Breast epithelium (tissue), 4 donors: ENCODE data around the gene MDC1. TPM values are rescaled to one million over a fixed set of nuclear protein-coding genes. Genes with fewer than 3 reads are reported as not detected.

Source experiments
- DNase-seq, 2 donors: peaks; one replicate each; pipeline ENCODE4 v3.0.0-alpha.2; 2019; ENCODE audit warnings: low spot score in 2 of 2
- H3K27ac ChIP-seq, 2 donors: fragments of 200-600 bp; sonication (generic) in 1 of 2; one replicate each; pipeline ENCODE4 v1.5.1; 2016 to 2019; ENCODE audit warnings: mild to moderate bottlenecking in 1 of 2
- H3K27me3 ChIP-seq, 2 donors: fragments of 200-600 bp; sonication (generic) in 1 of 2; one replicate each; pipeline versions ENCODE4 v1.5.1 to v1.6.0; 2017 to 2019; ENCODE audit warnings: control low read depth in 1 of 2, mild to moderate bottlenecking in 1 of 2
- H3K36me3 ChIP-seq: fragments of 200-600 bp; one replicate; pipeline ENCODE4 v1.5.1; 2019
- H3K4me1 ChIP-seq, 2 donors: fragments of 200-600 bp; sonication (generic); one replicate each; pipeline ENCODE4 v1.5.1; 2016 to 2019; ENCODE audit warnings: control low read depth in 1 of 2
- H3K4me3 ChIP-seq, 3 donors: fragments of 200-600 bp; sonication (generic); 1 replicate in 2 of 3; 2 replicates in 1 of 3; pipeline ENCODE4 v1.5.1; 2016 to 2019; ENCODE audit warnings: mild to moderate bottlenecking in 3 of 3, moderate library complexity in 2 of 3
- H3K9me3 ChIP-seq, 2 donors: fragments of 200-600 bp; sonication (generic) in 1 of 2; one replicate each; pipeline ENCODE4 v1.5.1; 2016 to 2019; ENCODE audit warnings: control low read depth in 1 of 2
- POLR2A ChIP-seq: fragments of 450-650 bp; IDR thresholded peaks from one replicate; pipeline ENCODE4 v1.6.1; 2016; ENCODE audit warnings: antibody characterized with exemption, mild to moderate bottlenecking, moderate library complexity
- POLR2AphosphoS5 ChIP-seq, 3 donors: sonication (generic); formaldehyde crosslinking; IDR thresholded peaks; one replicate each; pipeline ENCODE4 v1.6.1; 2017; ENCODE audit warnings: antibody characterized with exemption in 3 of 3
- intact Hi-C: fragments of 100-400 bp; cut with DNase I; formaldehyde crosslinking; loops from one replicate; pipeline ENCODE4 v1.15.1; 2023; ENCODE audit warnings: low total_unique reads
- total RNA-seq, 3 donors: library from RNA; depleted of rRNA; stranded (reverse); fragments of >200 nt; gene quantifications; one replicate each; pipeline ENCODE4 v1.1.0, GENCODE V29; 2016
- TF ChIP-seq, protein P1 (sequence below), 3 donors: fragments of 450-650 bp; IDR thresholded peaks; one replicate each; pipeline ENCODE4 v1.5.1; 2016 to 2017; ENCODE audit warnings: antibody characterized with exemption in 3 of 3, mild to moderate bottlenecking in 3 of 3, moderate library complexity in 3 of 3

Gene MDC1
- total RNA-seq, 3 donors from 2014 or later, result 8.5 to 14.9 (median 13.4) TPM

DNA sequence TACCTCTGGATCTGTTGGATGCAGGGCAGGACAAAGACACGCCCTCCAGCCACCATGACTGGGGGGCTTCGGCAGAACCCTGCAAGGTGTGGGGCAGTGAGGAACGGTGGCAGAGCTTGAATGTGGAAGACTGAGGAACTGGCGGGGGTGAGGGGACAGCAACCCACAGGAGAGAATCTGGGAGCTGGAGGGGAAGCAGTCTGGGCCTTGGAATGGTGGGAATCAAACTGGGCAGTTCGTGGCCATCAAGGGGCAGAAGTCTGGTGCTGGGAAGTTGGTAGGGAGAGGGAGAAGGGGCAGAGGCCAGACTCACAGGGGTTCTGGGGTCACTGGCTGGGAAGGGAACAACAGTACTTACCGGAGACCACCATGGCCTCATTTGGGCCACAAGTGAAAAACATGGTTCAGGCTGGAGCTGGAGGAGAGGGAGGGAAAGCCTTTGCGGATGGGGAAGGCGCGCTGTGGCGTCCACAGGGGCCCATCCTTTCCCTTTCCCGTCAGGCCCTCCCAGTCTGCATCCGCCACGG, 24.8 kb upstream of the MDC1 start:
- DNase-seq, result no peak
- intact Hi-C loops, result no loop called here
- Histone ChIP-seq H3K27ac (peak overlapping the region; percentile 97 to 99), H3K4me3 (peak overlapping the region; percentile 83 to 93 (median 86)), H3K9me3 (no peaks in the 10 kb centered on the region), H3K4me1 (peaks cover 4 to 28% of the 10 kb centered on the region in 2 donors), H3K27me3 (no peaks in the 10 kb centered on the region), H3K36me3 (no peaks in the 10 kb centered on the region)
- TF ChIP-seq POLR2A (no peak), POLR2AphosphoS5 (IDR thresholded peaks at IDR 0.05) (no peak)
- TF ChIP-seq, protein P1, sequence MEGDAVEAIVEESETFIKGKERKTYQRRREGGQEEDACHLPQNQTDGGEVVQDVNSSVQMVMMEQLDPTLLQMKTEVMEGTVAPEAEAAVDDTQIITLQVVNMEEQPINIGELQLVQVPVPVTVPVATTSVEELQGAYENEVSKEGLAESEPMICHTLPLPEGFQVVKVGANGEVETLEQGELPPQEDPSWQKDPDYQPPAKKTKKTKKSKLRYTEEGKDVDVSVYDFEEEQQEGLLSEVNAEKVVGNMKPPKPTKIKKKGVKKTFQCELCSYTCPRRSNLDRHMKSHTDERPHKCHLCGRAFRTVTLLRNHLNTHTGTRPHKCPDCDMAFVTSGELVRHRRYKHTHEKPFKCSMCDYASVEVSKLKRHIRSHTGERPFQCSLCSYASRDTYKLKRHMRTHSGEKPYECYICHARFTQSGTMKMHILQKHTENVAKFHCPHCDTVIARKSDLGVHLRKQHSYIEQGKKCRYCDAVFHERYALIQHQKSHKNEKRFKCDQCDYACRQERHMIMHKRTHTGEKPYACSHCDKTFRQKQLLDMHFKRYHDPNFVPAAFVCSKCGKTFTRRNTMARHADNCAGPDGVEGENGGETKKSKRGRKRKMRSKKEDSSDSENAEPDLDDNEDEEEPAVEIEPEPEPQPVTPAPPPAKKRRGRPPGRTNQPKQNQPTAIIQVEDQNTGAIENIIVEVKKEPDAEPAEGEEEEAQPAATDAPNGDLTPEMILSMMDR (IDR thresholded peaks at IDR 0.05), result no peak

DNA sequence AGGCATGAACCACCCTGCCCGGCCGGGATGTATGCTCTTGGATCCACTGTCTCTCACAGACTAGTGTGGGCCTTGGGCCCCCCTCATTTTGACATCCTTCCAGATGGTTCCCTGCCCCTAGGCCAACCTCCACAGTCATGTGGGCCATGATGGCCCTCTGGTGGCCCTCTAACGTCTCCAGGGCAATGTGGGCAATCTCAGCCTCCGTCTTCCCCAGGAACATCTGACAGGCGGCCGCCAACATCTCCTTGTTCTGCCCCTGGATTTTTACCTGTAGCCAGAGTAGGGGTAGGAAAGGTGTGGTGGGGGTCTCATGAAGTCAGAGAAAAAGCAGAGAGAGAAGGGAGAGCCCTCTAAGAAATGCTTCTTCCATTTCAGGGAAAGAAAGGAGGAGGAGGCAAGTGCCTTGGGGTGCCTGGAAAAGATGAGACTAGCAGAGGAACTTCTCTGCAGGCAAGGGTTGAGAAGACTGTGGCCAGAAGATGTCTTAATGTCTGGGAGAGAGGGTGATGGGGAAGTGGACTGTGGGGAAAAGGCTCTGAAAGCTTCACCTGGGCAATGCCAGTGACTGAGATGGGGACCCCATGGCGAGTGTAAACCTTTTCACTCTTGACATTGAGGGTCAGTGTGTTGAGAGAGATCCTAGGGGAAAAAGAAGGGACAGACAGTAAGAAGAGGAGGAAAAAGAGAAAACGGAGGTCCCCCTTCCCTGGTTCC, 24.1 kb upstream of the MDC1 start:
- TF ChIP-seq, protein P1 (IDR thresholded peaks at IDR 0.05), result no peak
- TF ChIP-seq POLR2A (no peak), POLR2AphosphoS5 (IDR thresholded peaks at IDR 0.05) (no peak)
- intact Hi-C loops, result no loop called here
- Histone ChIP-seq H3K4me1 (peaks cover 4 to 29% of the 10 kb centered on the region in 2 donors), H3K27ac (peak overlapping the region; percentile 97 to 99), H3K9me3 (no peaks in the 10 kb centered on the region), H3K4me3 (peak overlapping the region; percentile 83 to 93 (median 86)), H3K27me3 (no peaks in the 10 kb centered on the region), H3K36me3 (no peaks in the 10 kb centered on the region)
- DNase-seq, result no peak

DNA sequence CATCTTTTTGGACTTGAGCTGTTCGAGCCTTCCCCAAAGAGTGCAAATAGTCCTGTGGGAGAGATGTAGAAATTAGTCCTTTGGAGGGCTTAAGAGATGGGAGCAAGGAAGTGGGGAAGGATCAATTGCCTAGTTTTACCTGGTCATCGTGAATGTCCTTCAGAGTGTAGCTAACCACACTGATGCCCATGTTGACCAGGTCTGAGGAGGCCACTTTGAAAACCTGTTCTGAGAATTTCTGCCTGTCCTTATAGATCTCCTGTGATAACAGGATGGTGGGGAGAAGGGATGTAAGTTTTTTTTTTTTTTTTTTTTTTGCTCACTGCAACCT, 23.4 kb upstream of the MDC1 start:
- H3K9me3 ChIP-seq, result no peaks in the 10 kb centered on the region
- intact Hi-C loops, result no loop called here
- peaks cover 4 to 29% of the 10 kb centered on the region in 2 donors for H3K4me1 ChIP-seq
- H3K27ac ChIP-seq, result peak overlapping the region; percentile 5 to 99
- TF ChIP-seq POLR2A, result no peak
- H3K36me3 ChIP-seq, result no peaks in the 10 kb centered on the region
- H3K27me3 ChIP-seq, result no peaks in the 10 kb centered on the region
- DNase-seq, result no peak
- H3K4me3 ChIP-seq, result no peak overlapping the region

DNA sequence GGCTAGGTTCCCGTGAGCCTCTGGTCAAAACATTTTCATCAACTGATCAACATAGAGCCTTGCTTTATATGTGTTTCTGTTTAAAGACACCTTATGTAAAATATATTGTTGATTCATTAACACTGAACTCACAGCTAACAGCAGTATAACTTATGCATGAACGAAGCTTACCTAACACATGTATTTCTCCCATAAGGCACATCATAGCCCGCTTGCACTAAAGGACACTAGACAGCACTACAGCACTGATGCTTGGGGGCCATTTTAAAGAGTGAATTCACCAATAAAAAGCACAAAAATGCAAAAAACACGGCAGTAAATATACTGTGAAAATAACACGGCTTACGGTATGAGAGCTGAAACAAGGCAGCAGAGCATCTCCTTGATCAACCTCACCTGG, 21.5 kb upstream of the MDC1 start:
- no peaks in the 10 kb centered on the region for H3K36me3 ChIP-seq
- no peak for DNase-seq
- H3K27ac ChIP-seq, result no peak overlapping the region
- intact Hi-C loops, result no loop called here
- H3K4me1 ChIP-seq, result peaks cover 4 to 29% of the 10 kb centered on the region in 2 donors
- H3K9me3 ChIP-seq, result no peaks in the 10 kb centered on the region
- H3K27me3 ChIP-seq, result no peaks in the 10 kb centered on the region
- H3K4me3 ChIP-seq, result no peak overlapping the region
- TF ChIP-seq, protein P1 (IDR thresholded peaks at IDR 0.05), result no peak
- TF ChIP-seq POLR2A (no peak), POLR2AphosphoS5 (IDR thresholded peaks at IDR 0.05) (no peak)

DNA sequence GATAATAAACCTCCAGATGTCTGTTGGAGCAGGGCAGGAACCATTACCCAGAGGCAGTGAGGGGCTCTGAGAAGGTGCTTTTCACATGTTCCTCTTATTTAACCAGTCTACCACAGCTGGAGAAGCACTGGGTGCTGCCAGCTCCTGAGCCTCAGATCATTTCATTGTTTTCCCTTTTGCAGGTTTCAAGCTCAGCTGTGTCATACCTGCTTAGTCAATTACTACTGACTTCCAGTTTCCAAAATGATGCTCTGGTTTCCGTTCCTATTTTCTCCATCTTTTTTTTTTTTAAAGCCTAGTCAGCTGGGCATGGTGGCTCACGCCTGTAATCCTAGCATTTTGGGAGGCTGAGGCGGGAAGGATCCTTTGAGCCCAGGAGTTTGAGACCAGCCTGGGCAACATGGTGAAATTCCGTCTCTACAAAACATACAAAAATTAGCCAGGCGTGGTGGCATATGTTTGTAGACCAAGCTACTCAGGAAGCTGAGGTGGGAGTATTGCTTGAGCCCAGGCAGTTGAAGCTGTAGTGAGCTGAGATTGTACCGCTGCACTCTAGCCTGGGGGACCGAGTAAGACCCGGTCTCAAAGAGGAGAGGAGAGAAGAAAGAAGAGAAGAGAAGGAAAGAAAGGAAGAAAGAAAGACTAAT, 18.7 kb upstream of the MDC1 start:
- no peak for DNase-seq
- Histone ChIP-seq H3K27me3 (no peaks in the 10 kb centered on the region), H3K4me1 (peaks cover 4 to 18% of the 10 kb centered on the region in 2 donors), H3K4me3 (no peak overlapping the region), H3K27ac (no peak overlapping the region), H3K36me3 (no peaks in the 10 kb centered on the region), H3K9me3 (no peaks in the 10 kb centered on the region)
- intact Hi-C loops, result no loop called here
- TF ChIP-seq, protein P1 (IDR thresholded peaks at IDR 0.05), result no peak
- TF ChIP-seq POLR2AphosphoS5 (IDR thresholded peaks at IDR 0.05) (no peak), POLR2A (no peak)
